GM10266 (cell line): ENCODE data around the gene SMIM24.

ENCODE experiments used
- DNase-seq: peaks from one replicate; pipeline ENCODE4 v3.0.0; 2012; ENCODE audit errors: extremely low spot score
- CTCF ChIP-seq: IDR thresholded peaks from 2 replicates; pipeline ENCODE4 v1.5.1; 2012; ENCODE audit warnings: mild to moderate bottlenecking, low read depth; ENCODE audit not compliant: control insufficient read depth, insufficient read depth; ENCODE audit errors: missing control alignments

The SMIM24 gene

DNA sequence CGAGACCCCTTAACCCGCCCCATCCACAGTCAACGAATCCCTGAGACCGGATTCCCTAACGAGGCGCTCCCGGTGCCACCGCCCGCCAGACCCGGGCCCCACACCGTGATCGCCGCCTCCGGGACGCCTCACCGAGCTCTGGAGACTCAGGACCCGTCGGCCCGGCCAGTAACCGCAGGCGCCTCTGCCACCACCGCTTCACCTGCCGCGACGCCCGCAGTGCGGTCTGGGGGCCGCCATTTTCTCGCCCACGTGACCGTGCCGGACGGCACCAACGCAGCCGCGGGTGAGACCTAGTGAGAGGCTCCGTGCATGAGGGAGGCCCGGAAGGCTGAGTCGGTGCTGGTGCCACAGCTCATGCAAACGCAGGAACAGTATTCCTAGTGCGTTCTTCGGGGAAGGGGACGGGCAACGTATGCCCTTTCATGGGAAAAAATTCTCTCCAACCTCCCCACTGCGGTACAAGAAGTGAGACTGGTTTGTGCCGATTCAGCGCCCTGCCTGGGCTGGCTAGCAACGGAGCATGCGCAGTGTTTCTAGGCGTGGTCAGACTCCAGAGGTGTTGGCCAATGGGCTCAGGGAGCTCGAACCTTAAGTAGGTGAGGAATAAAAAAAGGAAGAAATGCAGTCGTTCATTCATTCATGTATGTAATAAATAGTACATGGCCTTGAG is 20.2 kb upstream of the SMIM24 start, which contains the start of gene DOHH:
Gene DOHH (minus strand): TSS at position 246 of the 673 bp plus-strand sequence. CDS start 3,860 bp downstream, outside the sequence.
- no peak for TF ChIP-seq CTCF
- DNase-seq: peak; percentile 97

DNA sequence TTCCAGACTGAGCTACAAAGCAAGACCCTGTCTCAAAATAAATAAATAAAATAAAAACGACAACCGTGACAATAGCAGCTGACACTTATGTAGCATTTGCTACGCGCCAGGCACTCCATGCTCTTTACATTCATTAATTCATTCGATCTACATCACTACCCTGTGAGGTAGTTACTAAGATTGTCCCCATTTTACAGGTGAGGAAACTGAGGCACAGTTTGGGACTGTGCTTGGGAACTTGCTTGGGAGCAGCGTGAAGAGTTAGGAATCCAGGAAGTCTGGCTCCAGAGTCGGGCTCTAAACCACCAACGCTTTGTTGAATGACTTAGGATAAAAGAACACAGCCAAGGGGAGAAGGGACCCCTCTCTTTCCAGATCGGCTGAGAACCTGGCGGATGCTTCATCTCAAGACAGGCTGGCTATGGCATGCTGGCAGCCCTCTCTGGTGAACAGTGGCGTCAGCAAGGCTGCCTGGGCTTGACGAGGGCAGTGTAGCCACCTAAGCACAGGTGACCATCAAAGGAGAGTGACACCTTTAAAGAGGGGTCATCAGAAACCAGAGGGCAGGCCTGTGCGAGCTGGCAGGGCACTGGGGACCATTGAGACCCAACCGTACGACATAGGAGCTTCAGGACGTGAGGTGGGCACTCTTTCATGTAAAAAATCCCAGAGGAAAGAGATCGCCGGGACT is 19.6 kb upstream of the SMIM24 start:
- TF ChIP-seq CTCF: no peak
- DNase-seq: no peak

- DNase-seq: no peak
- TF ChIP-seq CTCF: no peak
Observed at GRCh38 chr19:3497757-3498520, 17.6 kb upstream of the SMIM24 start.

DNA sequence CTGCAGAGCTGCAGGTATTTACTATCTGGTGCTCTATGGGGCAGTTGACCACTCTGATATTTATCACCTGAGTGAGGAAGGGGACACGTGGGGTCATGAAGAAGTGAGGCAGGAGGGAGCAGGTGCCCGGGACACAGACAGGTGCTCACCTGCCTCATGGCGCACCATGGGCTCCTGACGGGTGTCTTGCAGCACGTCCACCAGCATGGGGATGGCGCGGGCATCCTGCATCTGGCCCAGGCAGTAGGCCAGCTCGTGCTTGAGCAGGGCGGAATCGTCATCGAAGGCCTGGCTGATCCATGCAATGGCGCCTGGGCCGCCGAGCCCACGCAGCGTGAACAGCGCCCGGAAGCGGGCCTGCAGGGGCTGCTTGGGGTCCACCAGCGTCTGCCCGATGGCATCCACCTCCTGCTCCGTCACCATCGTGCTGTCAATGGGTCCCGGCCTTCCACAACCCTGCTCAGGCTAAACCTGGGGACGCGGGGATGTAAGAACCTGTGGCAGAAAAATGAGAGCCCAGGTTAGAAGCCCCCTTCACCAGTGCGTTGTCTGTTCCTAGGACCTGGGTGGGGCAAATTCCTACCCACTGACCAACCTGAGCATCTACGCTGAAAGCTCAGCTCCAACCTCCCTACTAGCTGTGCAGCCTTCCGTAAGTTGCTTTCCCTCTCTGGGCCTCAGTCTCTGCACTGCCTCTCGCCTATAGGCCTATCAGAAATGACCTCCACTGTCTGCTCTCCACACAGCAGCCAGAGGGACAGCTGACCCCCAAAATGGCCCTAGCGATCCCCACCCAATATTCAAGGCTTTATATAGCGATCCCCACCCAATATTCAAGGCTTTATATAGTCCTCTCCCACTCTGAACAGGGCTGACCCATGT is 16.3 kb upstream of the SMIM24 start:
- TF ChIP-seq CTCF: no peak
- DNase-seq: no peak

DNA sequence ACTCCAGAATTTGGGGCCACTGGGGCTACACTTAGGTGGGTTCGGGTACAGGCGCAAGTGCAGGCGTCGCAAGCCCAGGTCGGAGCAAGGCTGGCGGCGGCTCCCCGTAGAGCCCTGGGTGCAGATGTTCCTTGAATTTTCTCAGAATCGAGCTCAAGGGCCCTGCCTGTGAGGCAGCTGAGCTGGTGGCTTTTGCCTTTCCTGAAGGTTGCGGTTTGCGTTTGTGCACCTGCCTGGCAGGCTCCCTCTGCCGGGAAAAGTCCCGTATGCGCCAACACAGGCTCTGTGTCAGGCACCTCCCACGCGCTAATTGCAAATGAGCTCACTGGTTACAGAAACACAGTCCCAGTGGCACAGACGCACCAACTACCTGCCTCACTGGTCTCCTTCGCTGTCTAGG is 14.2 kb upstream of the SMIM24 start:
- DNase-seq: no peak
- TF ChIP-seq CTCF: no peak

- DNase-seq: peak; percentile 75
- TF ChIP-seq CTCF: no peak
Observed at GRCh38 chr19:3494051-3494450, 13.7 kb upstream of the SMIM24 start.
